Measurements from ENCODE around the gene SIGLEC15.
"Not testable (repeated sequence)": the region's sequence is repeated elsewhere in the genome, so short reads cannot be mapped to it uniquely, and the experiment has no call there.

SIGLEC15 gene, protein sequence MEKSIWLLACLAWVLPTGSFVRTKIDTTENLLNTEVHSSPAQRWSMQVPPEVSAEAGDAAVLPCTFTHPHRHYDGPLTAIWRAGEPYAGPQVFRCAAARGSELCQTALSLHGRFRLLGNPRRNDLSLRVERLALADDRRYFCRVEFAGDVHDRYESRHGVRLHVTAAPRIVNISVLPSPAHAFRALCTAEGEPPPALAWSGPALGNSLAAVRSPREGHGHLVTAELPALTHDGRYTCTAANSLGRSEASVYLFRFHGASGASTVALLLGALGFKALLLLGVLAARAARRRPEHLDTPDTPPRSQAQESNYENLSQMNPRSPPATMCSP

DNA sequence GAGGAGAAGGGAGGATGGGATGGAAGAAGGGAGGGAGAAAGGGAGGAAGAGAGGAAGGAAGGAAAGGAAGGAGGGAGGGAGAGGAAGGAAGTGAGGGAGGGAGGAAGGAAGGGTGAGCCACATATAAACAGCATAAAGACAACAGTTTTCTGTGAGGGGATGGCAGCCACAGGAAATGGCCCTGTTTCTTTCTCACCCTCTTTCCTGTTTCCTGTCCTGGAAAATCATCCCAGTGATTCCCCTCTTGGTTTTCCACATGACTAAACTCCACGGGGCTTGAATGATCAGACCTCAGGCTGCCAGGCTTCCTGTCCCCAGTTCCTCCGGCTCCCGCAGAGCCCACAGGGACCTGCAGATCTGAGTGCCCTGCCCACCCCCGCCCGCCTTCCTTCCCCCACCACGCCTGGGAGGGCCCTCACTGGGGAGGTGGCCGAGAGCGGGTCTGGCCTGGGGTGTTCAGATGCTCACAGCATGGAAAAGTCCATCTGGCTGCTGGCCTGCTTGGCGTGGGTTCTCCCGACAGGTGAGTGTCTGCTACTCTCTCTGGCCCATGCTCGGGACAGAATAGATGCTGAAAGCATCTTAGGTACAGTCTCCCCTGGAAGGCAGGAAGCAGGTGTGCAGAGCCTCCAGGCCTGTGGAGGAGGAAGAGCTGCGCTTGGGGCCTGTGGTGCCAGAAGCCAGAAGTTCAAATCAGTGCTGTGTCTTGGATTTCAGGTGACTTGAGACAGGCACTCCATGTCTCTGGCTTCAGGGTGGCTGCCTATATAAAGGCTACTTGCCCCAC lies at the start of gene SIGLEC15:
SIGLEC15 (plus strand) TSS at position 418 of the 787 bp plus-strand sequence; CDS start at position 472, 54 bp downstream.
- no peak for DNase-seq

DNA sequence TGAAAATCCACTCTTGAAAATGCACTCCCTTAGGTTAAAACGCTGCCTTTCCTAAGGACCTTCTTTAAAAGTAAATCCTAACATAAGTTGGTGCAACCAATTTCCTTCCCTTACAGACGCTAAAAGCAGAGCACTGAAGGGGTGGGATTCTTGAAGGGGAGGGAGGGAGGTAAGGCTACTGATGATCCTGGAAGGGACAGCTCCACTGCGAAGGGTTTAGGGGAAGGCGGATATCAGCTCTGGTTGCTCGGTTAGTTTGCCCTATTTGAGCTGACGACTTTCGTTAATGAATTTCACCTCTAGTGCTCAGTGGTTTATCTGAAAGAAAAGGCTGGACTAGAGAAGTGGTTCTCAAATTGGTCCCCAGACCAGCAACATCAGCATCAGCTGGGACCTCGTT lies 49.7 kb upstream of the SIGLEC15 start:
- no peak for DNase-seq

DNA sequence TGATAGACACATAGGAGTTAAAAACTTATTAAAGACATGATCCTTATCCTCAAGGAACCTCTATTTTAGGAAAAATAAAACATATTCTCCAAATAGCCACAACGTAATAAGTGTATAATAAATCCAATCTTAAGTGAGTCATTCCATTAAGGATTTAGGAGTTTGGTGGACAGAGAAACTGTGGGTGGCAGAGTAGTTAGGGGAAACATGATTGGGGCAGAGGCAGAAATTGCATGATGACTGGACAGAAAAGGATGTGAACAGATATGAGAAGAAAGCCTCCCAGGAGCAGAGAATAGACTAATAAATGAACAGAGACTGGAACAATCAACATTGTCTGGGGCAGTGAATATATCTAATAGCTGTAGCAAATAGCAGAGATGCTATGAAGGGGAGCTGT lies 48.1 kb upstream of the SIGLEC15 start:
- no peak for DNase-seq

DNA sequence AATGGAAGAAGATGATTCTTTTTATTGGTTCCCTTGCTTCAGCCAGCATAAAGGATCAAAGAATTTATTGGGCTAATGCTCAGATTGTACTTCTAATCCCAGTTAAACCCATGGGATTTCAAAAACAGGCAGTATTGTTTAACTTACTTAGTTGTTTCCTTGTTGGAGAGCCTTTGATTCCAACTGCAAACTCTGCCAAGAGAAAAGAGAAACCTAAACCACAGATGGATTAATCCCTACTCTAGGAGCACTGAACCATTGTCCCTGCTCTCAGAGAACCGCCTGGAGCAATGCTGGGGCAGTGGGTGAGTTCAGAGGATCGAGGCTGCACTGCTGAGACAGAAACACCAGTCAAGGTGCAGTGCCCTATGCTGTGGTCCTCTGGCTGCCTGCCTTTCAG lies 44.9 kb upstream of the SIGLEC15 start:
- no peak for DNase-seq

DNA sequence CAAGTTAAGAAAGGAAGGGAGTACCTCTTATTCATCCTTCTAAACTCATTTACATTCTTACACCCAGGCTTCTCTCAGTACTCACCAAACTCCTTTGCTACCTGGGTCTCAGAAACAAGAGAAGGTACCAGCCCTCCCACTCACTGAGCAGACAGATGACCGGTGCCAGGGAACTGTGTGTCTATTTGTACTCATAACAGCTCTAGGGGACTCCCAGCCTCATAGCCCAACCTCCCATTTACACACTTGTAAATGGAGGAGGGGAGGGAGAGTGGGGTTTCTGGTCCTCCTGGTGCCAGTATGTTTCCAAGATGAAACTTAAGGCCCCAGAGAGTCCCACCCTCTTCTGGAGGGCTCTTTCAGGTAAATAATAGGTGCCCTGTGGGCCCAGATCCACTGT lies 42.8 kb upstream of the SIGLEC15 start:
- DNase-seq: no peak

DNA sequence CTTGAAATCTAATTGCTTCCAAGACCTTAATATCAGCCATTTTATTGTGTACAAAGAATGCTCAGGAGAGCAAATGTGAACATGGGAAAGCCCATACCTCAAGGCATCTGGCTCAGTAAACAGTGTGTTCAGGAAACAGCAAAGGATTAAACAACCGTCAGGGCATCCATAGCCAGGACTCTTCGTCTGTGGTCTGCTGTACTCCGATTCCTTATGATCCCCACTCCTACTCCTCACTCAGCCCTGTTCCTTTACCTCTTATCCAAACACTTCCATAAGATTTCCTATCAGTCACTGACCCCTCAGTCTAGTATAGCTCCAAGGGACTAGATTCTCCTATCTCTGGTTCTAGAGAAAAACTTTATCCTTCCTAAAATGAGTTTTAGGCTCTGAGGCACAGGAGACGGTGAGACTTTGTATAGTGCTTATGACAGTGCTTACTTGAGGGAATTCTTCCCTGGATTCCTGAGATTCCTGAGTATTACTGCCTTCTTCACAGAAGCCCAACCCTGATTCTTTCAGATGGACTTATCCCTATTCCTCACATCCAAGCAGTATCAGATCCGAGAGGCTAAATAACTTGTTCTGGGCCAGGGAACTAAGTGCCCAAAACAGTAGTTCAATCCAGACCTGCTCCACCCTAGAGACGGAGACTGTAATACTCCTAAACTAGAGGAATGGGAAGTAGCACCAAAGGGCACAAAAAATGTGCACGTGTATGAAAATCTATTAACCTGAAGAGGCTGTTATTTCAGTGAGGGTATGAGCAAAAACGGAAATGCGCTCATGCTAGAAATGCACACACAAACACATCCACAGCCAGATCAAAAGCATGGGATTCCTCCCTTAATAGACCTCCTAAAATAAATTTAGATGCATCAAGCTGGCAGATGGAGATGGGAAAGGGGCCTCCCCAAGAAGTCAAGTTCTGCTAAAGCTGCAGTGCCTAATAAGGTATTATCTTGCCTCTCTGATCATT lies 42.1 kb upstream of the SIGLEC15 start:
- DNase-seq: no peak

DNA sequence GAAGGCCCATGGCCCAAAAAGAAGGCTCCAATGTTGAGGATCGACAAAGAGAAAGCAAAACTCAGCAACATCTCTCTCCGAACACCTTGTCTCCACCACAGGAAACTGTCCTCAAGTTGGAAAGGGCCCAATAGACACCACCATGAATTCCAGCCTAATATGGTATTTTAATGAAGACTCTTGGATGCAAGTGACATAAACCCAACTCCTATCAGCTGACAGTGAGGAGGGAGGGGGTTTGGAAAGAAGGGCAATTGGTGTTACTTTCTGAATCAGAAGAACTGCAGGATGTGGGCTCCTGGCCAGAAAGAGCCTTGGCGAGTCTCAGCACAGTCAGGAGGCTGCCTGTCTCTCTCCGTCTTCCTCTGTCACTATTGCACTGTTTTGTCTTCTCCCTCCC lies 40.3 kb upstream of the SIGLEC15 start:
- no peak for DNase-seq

DNA sequence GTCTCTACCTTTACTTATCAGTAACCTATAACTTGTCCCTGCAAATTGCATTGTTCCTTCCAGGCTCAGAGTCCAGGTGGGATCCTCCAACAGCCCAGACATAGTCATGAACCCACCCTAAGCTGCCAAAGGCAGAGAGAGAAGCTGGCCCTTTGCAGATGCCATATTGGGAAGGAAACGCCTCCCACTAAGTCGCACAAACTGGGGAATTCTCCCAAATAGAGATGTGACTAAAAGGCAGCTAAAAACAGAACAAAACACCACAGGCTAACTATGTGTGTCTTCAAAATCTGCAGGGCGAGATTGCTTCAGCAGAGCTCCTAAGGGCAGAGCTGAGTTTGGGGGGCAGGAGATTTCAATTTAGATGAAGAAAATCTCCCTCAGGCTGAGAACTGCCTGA lies 38.5 kb upstream of the SIGLEC15 start:
- no peak for DNase-seq

DNA sequence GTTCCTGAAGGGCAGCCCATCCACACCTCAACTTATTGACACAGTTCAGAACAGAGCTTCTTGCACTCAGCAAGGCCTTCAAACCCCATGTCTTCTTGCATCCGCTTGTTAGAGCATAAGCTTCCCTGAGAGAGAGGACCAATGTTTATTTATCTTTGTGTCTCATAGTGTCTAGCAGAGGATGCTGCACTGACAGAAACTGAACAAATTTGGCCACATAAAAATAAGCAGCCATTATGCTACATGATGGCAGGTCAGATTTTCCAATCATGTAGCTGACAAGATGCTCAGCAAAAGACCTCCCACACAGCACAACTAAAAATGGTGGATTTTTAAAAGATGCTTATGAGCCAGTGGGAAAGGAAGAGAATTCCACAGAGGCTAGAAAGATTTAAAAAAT lies 38.1 kb upstream of the SIGLEC15 start:
- DNase-seq: no peak

DNA sequence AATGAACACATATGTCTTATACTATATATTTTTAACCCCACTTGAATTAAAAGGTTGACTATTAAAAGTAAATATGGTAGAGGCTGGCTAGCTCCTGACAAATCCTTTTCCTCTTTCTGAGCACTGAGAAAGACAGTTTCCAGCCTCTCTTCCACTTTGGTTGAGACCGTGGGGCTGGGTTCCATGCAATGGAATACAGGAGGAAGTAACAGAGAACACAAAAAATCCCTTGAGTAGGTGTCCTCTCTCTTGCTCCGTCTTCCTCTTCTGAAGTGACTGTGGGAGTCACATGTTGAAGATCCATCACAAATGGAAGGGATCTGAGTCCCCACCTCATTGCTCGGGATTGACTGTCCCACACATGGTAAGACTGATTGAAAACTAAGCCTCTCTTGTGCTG lies 36.6 kb upstream of the SIGLEC15 start:
- no peak for DNase-seq

DNA sequence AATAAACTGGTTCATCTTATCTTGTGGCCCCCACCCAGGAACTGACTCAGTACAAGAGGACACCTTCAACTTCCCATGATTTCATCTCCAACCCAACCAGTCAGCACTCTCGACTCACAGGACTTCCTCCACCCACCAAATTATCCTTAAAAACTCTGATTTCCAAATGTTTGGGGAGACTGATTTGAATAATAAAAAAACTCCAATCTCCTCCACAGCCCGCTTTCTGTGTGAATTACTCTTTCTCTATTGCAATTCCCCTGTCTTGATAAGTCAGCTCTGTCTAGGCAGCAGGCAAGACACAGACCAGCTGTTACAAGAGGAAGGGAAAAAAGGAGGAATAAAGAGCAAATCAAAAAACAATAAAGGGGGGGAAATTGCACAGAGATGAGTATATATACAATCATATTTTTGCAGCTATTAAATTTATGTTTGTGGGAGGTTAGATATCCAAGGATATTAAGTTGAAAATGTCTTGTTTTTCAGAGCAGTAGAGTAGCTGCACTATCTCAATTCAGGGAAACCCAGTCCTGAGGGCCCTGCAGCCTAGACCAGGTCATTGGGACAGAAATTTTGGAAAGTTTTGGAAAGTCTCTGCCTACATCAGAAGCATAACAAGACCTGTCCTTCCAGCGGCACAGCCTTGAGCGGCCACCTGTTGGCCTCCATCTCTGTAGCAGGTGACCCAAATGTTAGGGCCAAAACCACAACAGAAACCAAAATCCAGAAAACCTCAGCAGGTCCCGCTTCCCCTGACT lies 32.8 kb upstream of the SIGLEC15 start:
- DNase-seq: no peak

DNA sequence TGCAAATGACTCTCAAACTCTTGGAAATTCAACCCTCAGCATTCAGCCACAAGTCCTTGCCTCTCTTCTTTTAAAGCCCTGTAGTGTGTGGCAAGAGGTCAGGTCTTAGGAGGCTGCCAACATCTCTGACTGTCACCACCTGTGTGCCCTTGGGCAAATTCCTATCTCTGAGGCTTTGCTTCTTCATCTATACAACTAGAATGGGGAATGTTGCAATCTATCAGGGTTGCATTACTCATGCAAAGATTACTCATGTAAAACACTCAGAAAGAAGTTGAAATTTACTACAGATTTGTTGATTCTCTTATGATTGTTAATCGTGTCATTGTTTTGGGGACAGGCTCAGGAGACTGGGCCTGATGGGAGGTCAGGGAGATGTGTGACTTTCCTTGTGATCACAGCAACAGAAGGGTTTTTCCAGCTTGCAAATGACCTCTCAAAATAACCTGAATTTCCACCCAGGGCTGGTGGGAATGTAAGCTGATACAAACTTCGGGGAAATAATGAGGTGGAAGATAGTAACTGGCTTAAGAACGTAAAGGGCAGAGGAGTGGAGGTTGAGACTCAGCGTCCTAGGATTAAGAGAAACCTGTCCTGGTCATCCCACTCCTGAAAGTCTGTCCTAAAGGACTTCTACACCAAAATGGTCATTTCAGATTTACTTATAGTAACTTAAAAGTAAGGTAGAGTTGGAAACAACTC lies 32.1 kb upstream of the SIGLEC15 start:
- no peak for DNase-seq

DNA sequence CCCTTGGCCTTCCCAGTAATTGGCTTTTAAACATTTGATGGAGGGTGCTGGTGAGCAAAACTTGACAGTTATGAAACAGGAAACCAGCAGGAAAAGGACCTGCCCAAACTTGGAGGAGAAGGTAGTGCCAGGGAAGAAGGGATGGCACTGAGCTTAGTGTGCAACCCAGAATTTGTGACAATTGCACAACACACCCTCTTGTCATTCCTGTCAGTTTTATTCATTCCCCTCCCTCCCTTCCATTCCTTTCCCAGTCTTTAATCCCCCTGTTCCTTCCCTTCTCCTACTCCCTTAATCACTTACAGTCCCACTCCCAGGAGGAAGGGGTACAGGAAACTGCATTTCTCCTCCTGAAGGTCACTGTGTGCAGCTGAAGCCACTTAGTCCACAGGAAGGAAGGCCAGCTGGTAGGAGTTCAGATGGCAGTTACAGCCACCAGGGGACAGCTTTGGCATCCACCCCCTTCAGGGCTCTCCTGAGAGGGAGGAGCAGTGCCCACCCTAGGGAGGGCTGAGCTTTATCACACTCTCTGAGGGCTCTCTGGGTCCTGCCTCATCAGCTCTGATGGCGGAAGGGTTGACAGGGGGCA lies 24.0 kb upstream of the SIGLEC15 start:
- no peak for DNase-seq

DNA sequence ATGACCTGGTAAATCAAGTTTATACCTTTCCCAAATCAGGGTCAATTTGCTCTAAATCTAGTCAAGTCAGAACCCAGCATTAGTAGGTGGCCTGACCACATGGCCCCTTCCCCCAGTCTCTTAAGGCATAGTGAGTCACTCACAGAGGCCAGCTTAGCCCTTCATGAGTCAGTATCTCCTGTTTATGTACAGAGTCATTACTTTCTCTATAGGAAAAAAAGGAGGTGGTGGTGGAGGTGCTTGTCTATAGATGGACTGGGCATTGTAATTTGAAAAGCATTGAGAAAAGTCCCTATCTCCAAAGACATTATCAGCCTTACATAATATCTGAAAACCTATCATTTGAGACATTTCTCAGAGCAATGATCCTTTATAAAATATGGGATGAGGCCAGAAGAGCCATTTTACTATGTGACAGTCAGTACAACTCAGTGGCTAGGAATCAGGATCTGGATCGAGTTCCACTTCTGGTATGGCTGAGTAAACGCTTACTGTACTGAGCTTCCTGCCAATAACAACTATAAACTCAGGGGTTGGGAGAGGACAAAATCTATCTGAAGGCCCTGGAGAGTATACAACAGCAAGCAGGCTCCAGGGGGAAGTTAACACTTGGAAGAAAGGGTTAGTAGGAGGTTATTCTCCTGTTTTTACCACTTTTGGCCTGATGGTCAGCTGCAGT lies 22.5 kb upstream of the SIGLEC15 start:
- no peak for DNase-seq

DNA sequence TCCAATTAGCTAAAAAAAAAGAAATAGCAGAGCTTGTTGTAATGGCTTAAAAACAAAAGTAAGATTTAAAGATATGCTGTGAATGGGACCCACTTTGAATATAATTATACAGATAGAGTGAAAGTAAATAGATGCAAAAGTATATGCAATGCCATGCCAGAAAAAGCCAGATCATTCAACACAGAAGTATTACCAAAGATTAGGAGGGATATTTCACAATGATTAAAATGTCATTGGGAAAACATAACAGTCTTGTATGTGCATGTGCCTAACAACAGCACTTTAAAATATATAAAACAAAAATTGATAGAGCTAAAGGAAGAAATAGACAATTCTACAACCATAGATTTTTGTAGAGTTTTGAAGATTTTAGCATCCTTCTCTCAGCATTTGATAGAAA lies 19.9 kb upstream of the SIGLEC15 start:
- no peak for DNase-seq

DNA sequence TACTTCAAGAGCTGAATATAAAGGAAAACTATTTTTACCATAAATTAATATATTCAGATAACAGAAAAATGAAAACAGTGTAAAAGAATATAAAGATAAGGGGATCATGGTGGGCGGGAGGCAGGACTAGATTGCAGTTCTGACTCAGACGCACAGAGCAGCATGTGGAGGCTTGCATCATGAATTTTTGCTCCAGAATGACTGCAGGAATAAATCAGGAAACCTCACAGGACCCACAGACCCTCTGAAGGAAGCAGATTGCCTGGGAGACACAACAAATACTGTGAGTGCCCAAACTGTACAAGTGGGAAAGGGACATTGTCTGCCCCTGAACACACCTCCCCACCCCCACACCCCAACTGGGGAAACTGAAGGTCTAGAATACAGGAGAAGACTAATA lies 19.2 kb upstream of the SIGLEC15 start:
- no peak for DNase-seq

DNA sequence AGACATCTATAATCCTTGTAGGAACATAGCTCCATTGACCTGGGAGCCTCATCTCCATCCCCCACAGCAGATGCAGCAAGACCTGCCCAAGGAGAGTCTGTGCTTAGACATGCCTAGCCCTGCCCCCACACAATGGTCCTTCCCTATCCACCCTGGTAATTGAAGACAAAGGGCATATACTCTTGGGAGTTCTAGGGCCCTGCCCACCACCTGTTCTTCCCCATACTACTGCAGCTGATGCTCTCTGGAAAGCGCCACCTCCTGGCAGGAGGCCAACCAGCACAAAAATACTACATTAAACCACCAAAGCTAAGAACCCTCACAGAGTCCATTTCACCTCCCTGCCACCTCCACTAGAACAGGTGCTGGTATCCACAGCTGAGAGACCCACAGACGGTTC lies 18.3 kb upstream of the SIGLEC15 start:
- DNase-seq: not testable (repeated sequence)

DNA sequence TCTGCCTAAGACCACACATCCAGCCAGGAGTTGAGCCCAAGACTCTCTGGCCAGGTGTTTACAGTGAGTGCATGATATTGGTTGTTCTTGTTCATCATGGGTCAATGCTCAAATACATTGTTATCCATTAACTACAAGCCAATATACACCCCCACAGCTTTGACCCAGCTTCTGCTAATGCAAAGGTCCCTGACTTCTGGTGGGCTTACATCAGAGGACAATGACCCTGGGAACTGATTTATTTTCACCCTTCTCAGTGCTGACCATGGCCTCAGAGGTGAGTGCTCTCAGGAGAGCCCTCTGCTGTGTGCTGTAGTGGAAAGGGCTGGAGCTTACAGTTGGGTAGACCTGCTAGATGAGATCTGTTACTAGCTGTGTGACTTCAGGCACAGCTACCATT lies 10.7 kb upstream of the SIGLEC15 start:
- DNase-seq: not testable (repeated sequence)

DNA sequence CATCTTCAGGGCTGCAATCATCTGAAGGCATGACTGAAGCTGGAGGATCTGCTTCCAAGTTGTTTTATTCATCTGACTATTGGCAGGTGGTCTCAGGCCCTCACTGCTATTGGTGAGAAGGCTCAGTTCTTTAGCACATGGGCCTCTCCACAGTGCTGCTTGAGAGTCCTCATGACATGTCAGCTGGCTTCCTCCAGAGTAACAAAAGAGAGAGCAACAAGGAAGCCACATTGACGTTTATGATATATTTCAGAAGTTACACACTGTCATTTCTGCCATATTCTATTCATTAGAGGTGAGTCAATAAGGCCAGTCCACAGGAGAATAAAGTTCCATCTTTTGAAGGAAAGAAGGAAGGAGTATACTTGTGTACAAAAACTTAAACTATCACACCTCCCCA lies 7.9 kb upstream of the SIGLEC15 start:
- DNase-seq: no peak

DNA sequence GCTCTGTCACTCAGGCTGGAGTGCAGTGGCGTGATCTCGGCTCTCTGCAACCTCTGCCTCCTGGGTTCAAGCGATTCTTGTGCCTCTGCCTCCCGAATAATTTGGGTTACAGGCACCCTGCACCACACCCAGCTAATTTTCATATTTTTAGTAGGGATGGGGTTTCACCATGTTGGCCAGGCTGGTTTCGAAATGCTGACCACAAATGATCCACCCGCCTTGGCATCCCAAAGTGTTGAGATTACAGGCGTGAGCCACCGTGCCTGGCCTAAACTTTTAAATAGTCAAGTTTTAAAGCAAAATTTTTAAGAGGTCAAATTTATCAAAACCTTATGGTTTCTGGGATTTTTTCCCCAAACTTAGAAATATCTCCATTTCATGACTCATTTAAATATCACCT lies 6.7 kb upstream of the SIGLEC15 start:
- DNase-seq: not testable (repeated sequence)

Data from CD4-positive, alpha-beta T cell treated with Interleukin-15 for 1 hour (primary cell).